Keratinocyte (primary cell): ENCODE measurements around the gene RSKR.

Experiments used
- EZH2 ChIP-seq: IDR thresholded peaks from one replicate; pipeline ENCODE4 v1.6.1; 2012; ENCODE audit warnings: inconsistent platforms, mild to moderate bottlenecking, low read length, moderate library complexity
- TF ChIP-seq, protein P1 (sequence below), 3 experiments: IDR thresholded peaks in 1 of 3; conservative IDR thresholded peaks in 1 of 3; optimal IDR thresholded peaks in 1 of 3; 2 replicates in 2 of 3; 3 replicates in 1 of 3; pipeline versions ENCODE3 to v1.5.1; 2011; ENCODE audit warnings: low read length in 3 of 3, mild to moderate bottlenecking in 3 of 3, moderate library complexity in 2 of 3, control low read depth in 1 of 3, inconsistent platforms in 1 of 3; ENCODE audit not compliant: insufficient read depth in 2 of 3; ENCODE audit errors: extremely low read depth in 1 of 3

DNA sequence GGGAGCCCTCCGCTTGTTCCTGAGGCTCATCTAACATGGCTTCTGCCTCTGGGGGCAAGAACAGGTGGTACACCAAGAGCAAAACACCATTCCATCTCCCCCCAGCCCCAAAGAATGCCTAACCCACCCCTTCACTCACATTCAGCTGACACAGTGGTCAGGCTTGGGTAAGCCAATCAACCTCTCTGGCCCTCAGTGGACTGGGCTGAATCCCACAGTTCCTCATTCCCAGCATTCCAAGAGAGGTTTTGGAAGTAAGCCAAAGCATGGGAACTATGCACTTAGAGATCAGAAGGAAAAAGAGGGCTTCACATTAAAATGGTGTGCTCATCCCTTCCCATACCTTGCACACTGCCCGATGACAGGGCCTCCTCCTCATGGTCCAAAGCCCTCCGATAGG is 50.5 kb downstream of the RSKR start:
- TF ChIP-seq, protein P1, sequence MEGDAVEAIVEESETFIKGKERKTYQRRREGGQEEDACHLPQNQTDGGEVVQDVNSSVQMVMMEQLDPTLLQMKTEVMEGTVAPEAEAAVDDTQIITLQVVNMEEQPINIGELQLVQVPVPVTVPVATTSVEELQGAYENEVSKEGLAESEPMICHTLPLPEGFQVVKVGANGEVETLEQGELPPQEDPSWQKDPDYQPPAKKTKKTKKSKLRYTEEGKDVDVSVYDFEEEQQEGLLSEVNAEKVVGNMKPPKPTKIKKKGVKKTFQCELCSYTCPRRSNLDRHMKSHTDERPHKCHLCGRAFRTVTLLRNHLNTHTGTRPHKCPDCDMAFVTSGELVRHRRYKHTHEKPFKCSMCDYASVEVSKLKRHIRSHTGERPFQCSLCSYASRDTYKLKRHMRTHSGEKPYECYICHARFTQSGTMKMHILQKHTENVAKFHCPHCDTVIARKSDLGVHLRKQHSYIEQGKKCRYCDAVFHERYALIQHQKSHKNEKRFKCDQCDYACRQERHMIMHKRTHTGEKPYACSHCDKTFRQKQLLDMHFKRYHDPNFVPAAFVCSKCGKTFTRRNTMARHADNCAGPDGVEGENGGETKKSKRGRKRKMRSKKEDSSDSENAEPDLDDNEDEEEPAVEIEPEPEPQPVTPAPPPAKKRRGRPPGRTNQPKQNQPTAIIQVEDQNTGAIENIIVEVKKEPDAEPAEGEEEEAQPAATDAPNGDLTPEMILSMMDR (optimal IDR thresholded peaks at IDR 0.05 in 1 of 3, IDR thresholded peaks at IDR 0.05 in 1 of 3, conservative IDR thresholded peaks at IDR 0.05 in 1 of 3; ENCODE audit: extremely low read depth in 1 of 3, insufficient read depth in 2 of 3, low read length in 3 of 3): no peak
- no peak for TF ChIP-seq EZH2
